ENCODE data around the gene TLR5. TPM values are rescaled to one million over a fixed set of nuclear protein-coding genes. Genes with fewer than 3 reads are reported as not detected.

TLR5 gene
- total RNA-seq, 1 donor from 2014 or later = 0.86 TPM

DNA sequence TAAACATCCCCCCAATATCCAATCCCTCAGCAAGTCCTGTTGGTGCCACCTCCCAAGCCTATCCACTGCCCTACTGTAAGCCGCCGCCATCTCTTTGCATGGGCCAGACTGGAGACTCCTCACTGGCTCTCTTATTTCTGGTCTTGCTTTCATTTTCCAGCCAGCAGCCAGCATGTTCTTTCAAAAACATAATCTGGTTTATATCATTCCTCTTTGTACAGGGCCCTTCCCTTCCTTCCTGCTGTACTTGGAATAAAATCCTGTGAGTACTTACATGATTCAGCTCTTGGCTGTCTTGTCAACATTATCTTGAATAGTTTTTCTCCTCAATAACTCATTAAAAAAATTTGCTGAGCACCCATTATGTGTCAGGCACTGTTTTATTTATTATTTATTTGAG is 28.2 kb downstream of the TLR5 start:
- intact Hi-C loops (cut with micrococcal nuclease) = no loop called here

DNA sequence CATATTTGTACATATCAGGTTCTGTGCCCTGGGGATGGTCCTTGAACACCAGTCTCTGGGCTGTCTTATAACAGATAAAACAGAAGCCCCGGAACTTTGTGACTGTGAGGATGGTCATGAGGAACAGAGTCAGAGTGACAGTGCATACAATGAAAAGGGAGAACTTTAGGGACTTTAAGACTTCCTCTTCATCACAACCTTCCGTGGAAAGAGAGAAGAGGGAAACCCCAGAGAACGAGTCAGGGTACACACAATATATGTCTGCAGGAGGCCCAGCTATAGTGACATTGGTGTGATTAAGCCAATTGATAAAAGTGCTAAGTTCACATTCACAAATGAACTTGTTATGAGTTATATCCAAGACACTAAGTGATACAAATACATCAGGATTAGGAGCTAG is 32.1 kb downstream of the TLR5 start:
- intact Hi-C loops (cut with micrococcal nuclease) = no loop called here

GRCh38 chr1:223109581-223110026 is 33.4 kb downstream of the TLR5 start:
- intact Hi-C loops (cut with micrococcal nuclease) = no loop called here

DNA sequence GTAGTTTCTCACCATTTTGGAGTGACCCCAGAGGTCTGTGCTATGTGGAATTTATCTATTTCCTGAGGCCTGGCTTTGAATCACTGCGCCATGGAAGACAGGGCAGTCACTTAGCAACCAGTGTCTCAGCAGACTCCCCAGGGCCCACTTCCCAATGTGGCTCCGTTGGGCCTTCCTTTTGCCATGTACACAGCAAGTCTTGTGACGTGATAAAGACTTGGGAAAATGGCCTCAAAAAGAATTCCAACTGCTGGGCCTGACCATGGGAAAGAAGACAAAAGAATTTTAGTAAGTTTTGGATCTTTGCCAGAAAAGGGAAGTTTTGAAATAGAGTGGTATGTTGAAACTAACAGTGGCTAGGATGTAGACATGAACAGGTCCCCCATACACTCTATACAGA is 36.2 kb downstream of the TLR5 start:
- intact Hi-C loops (cut with micrococcal nuclease) = no loop called here

GRCh38 chr1:223105568-223105967 is 37.5 kb downstream of the TLR5 start:
- intact Hi-C loops (cut with micrococcal nuclease) = no loop called here

- intact Hi-C loops (cut with micrococcal nuclease) = no loop called here
Observed at GRCh38 chr1:223102797-223103533, 40.1 kb downstream of the TLR5 start.

DNA sequence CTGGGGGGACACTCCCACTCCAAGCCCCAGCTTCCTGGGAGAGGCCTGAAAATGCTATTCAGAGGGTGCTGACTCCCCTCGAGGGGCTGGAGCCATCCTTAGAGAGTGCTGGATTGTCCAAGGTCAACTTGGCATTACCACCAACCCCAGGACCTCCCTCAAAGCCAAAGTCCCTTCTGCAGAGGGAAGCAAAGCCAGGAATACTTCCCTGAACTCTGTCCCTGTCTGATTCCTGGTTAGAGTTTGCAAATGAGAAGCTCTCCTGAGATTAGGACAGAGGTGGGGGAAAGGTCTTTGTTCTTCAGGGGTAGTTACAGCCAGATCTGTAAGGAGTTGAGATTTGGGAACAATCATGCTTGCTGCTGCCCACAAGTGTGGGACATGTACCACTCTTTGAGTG is 45.3 kb downstream of the TLR5 start:
- intact Hi-C loops (cut with micrococcal nuclease) = no loop called here

DNA sequence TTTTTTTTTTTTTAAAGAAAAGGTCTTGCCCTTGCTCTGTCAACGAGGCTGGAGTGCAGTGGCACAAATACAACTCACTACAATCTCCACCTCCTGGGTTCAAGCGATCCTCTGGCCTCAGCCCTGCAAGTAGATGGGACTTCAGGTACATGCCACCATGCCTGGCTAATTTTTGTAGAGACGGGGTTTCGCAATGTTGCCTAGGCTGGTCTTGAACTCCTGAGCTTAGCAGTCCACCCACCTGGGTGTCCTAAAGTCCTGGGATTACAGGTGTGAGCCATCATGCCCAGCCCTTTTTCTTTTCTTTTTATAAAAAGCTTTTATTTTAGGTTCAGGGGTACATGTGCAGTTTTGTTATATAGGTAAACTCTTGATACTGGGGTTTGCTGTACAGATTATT is 47.2 kb downstream of the TLR5 start:
- intact Hi-C loops (cut with micrococcal nuclease) = no loop called here

GRCh38 chr1:223091896-223092295 is 51.2 kb downstream of the TLR5 start:
- intact Hi-C loops (cut with micrococcal nuclease) = no loop called here

DNA sequence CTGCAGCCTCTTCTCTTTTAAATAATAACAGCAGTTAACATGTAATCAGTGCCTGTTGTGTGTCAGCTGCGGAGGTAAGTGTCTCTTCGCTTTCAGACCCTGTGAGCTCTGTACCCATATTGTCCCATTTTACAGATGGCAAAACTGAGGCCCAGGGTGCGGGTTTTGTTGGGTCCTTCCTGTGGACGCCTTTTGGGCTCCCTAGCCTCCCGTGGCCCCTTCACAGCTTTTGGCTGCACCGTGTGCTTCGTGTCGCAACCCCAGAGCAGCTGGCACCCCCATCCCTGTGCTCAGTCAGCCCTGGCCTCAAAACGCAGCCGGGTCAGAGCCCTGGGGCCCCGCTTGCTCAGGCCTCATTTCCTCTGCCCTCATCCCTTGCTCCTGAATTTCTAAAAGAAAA is 53.8 kb downstream of the TLR5 start:
- intact Hi-C loops (cut with micrococcal nuclease) = loop anchor here (10.0 kb wide), 1 partner anchor 454 kb away; no protein-coding TSS in a partner anchor

GRCh38 chr1:223088713-223089240 is 54.3 kb downstream of the TLR5 start:
- intact Hi-C loops (cut with micrococcal nuclease) = loop anchor here (10.0 kb wide), 1 partner anchor 454 kb away; no protein-coding TSS in a partner anchor

GRCh38 chr1:223087291-223088255 is 55.5 kb downstream of the TLR5 start:
- intact Hi-C loops (cut with micrococcal nuclease) = loop anchor here (10.0 kb wide), 1 partner anchor 453 kb away; no protein-coding TSS in a partner anchor

- intact Hi-C loops (cut with micrococcal nuclease) = loop anchor here (10.0 kb wide), 1 partner anchor 450 kb away; no protein-coding TSS in a partner anchor
Observed at GRCh38 chr1:223084464-223084866, 58.6 kb downstream of the TLR5 start.

GRCh38 chr1:223083831-223084230 is 59.2 kb downstream of the TLR5 start:
- intact Hi-C loops (cut with micrococcal nuclease) = loop anchor here (10.0 kb wide), 1 partner anchor 449 kb away; no protein-coding TSS in a partner anchor

DNA sequence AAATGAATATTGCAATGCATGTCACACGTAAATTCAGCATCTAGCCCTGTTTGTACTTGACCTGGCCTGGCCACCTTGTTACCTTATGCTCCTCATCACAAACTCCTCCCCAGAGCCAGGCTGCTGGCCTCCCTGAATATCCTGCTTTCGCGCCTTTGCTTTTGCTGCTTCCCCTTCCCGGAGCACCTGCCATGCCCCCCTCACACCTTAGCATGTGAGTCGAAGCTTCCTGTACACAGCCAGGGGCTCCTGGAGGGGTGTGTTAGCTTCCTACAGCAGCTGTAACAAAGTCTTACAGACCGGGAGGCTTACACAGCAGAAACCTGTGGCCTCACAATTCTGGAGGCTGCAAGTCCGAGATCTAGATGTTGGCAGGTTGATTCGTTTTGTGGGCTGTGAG is 60.1 kb downstream of the TLR5 start:
- intact Hi-C loops (cut with micrococcal nuclease) = loop anchor here (10.0 kb wide), 1 partner anchor 448 kb away; no protein-coding TSS in a partner anchor

DNA sequence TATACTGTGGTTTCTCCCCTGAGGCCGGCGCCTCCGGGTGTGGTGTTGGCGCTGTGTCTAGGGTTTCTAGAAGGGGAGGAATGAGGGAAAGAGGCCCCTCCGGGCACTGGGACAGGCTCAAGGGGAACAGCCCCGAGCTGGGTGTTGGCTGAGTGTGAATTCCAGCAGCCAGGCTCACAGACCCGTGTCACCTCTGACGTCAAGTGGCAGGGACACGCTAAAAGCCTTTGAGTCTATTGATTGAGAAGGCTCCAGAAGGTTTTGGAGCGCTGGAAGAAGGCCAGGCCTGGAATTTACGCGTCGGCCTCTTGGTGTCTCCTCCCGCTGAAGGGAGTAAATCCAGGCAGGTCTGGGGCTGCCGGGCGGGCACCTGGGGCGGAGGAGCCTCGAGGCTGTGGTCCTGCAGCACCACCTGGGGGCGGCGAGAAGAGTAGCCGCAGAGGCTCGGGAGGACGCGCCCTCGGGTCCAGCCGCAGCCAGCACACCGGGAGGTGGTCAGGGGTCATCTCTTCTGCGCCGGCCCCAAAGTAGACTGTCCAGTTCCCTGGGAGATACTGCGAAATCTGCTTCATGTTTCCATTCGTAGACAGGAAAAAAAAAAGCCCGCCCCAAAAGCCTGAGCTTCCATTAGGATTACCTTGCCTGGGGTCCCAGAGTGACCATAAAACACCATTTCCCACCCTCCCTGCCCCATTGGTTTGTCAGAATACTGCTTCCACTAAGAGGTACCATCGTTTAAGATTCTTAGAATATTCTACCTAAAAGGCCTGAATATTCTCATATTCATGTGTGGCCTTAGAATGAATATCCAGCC is 61.7 kb downstream of the TLR5 start:
- intact Hi-C loops (cut with micrococcal nuclease) = loop anchor here (1.0 to 10.0 kb wide), 3 partner anchors 289 to 447 kb away; no protein-coding TSS in a partner anchor

- intact Hi-C loops (cut with micrococcal nuclease) = no loop called here
Observed at GRCh38 chr1:223079498-223079897, 63.5 kb downstream of the TLR5 start.

DNA sequence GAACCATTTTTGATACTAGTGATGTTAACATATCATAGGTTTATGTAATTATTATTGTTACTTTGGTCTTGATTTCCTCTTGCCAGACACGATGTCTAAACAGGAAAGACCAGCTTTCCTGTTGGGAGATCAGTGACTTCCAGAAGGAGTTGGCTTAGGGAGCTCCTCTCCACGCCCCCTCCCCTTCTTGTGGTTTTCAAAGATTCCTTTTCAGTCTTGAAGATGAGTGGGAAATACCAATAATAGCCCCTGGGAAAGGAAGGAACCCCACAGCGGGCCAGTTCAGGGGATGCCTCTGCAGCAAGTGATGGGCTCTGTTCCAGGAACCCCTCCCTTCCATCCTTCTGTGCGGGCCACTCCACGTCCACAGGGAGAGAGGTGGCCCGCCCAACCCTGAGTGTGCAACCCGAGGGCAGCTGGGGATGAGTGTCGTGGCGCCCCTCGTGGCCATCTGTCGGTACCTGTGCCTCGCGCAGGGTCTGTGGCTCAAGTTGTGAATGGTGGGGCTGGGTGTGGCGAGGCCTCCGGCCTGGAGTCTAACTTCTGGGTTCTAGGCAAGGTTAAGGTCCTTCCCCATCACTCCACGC is 65.7 kb downstream of the TLR5 start:
- intact Hi-C loops (cut with micrococcal nuclease) = no loop called here

- intact Hi-C loops (cut with micrococcal nuclease) = no loop called here
Observed at GRCh38 chr1:223076362-223076761, 66.7 kb downstream of the TLR5 start.

GRCh38 chr1:223075834-223076233 is 67.2 kb downstream of the TLR5 start:
- intact Hi-C loops (cut with micrococcal nuclease) = no loop called here
